Activated T-cell treated with anti-CD3 and anti-CD28 coated beads, Interleukin-2, amount 50 U/mL, for 4 hours (primary cell): Measurements from ENCODE around the gene CHST15. TPM values are rescaled to one million over a fixed set of nuclear protein-coding genes. Genes with fewer than 3 reads are reported as not detected.

ENCODE experiments used
- ATAC-seq, 2 donors: fragments of 200-7000 bp; cut with Tn5 transposase; one replicate each; pipeline ENCODE4 v1.10.0; 2021
- DNase-seq: peaks from one replicate; pipeline ENCODE4 v3.0.0-alpha.2; 2020
- H3K27me3 Mint-ChIP-seq: one replicate; pipeline ENCODE4 v1.8.0; 2021; ENCODE audit warnings: low read depth, mixed read lengths
- H3K36me3 Mint-ChIP-seq: one replicate; pipeline ENCODE4 v1.8.0; 2022; ENCODE audit warnings: mixed read lengths; ENCODE audit not compliant: insufficient read depth
- H3K4me1 Mint-ChIP-seq: one replicate; pipeline ENCODE4 v1.8.0; 2021; ENCODE audit warnings: low read depth, mixed read lengths
- H3K4me3 Mint-ChIP-seq: one replicate; pipeline ENCODE4 v1.8.0; 2021; ENCODE audit warnings: mild to moderate bottlenecking, moderate library complexity, mixed read lengths
- H3K9me3 Mint-ChIP-seq: one replicate; pipeline ENCODE4 v1.8.0; 2021; ENCODE audit warnings: mixed read lengths
- total RNA-seq, 3 donors: library from RNA; stranded (reverse); gene quantifications; one replicate each; pipeline ENCODE4 v1.2.1, GENCODE V29; 2021

The CHST15 gene
- total RNA-seq, 3 donors from 2014 or later = 0.08 to 0.29 (median 0.11) TPM

GRCh38 chr10:123994417-123995081 lies 98.8 kb downstream of the CHST15 start:
- H3K36me3 Mint-ChIP-seq = no peaks in the 10 kb centered on the region
- H3K9me3 Mint-ChIP-seq = no peaks in the 10 kb centered on the region
- peaks cover 11% of the 10 kb centered on the region for H3K4me1 Mint-ChIP-seq
- H3K27me3 Mint-ChIP-seq = peaks cover 70% of the 10 kb centered on the region
- DNase-seq (peak; percentile 77), ATAC-seq (peak; percentile 85 to 90)
- H3K4me3 Mint-ChIP-seq = peak overlapping the region; percentile 35

- Mint-ChIP-seq H3K4me1 (peaks cover 11% of the 10 kb centered on the region), H3K27me3 (peaks cover 68% of the 10 kb centered on the region), H3K36me3 (no peaks in the 10 kb centered on the region), H3K4me3 (no peak overlapping the region), H3K9me3 (no peaks in the 10 kb centered on the region)
- ATAC-seq (no peak), DNase-seq (no peak)
Measured at GRCh38 chr10:123993534-123994416, 99.6 kb downstream of the CHST15 start.

GRCh38 chr10:123991611-123992570 lies 101.5 kb downstream of the CHST15 start:
- Mint-ChIP-seq H3K4me3 (no peak overlapping the region), H3K27me3 (peaks cover 66% of the 10 kb centered on the region), H3K9me3 (no peaks in the 10 kb centered on the region), H3K36me3 (no peaks in the 10 kb centered on the region), H3K4me1 (peaks cover 11% of the 10 kb centered on the region)
- DNase-seq (no peak), ATAC-seq (no peak)

GRCh38 chr10:123990889-123991288 lies 102.5 kb downstream of the CHST15 start:
- no peak for ATAC-seq
- H3K27me3 Mint-ChIP-seq = peaks cover 61% of the 10 kb centered on the region
- DNase-seq = no peak
- peaks cover 11% of the 10 kb centered on the region for H3K4me1 Mint-ChIP-seq
- no peaks in the 10 kb centered on the region for H3K36me3 Mint-ChIP-seq
- no peak overlapping the region for H3K4me3 Mint-ChIP-seq
- H3K9me3 Mint-ChIP-seq = no peaks in the 10 kb centered on the region

GRCh38 chr10:123988694-123989093 lies 104.7 kb downstream of the CHST15 start:
- Mint-ChIP-seq H3K36me3 (no peaks in the 10 kb centered on the region), H3K4me3 (no peak overlapping the region), H3K4me1 (peaks cover 2% of the 10 kb centered on the region), H3K9me3 (no peaks in the 10 kb centered on the region), H3K27me3 (peaks cover 41% of the 10 kb centered on the region)
- no peak for DNase-seq
- ATAC-seq = no peak

GRCh38 chr10:123986736-123987135 lies 106.7 kb downstream of the CHST15 start:
- no peak for DNase-seq
- Mint-ChIP-seq H3K4me3 (no peak overlapping the region), H3K4me1 (peaks cover 2% of the 10 kb centered on the region), H3K36me3 (no peaks in the 10 kb centered on the region), H3K27me3 (peaks cover 30% of the 10 kb centered on the region), H3K9me3 (no peaks in the 10 kb centered on the region)
- ATAC-seq = no peak

GRCh38 chr10:123974406-123974805 lies 119.0 kb downstream of the CHST15 start:
- no peaks in the 10 kb centered on the region for H3K9me3 Mint-ChIP-seq
- H3K4me1 Mint-ChIP-seq = no peaks in the 10 kb centered on the region
- ATAC-seq = no peak
- DNase-seq = no peak
- no peaks in the 10 kb centered on the region for H3K36me3 Mint-ChIP-seq
- H3K4me3 Mint-ChIP-seq = no peak overlapping the region
- H3K27me3 Mint-ChIP-seq = peaks cover 66% of the 10 kb centered on the region

GRCh38 chr10:123972481-123973401 lies 120.7 kb downstream of the CHST15 start:
- Mint-ChIP-seq H3K27me3 (peaks cover 74% of the 10 kb centered on the region), H3K36me3 (no peaks in the 10 kb centered on the region), H3K4me1 (no peaks in the 10 kb centered on the region), H3K9me3 (no peaks in the 10 kb centered on the region), H3K4me3 (no peak overlapping the region)
- ATAC-seq = peak in 1 of 2 donors; percentile 40
- DNase-seq = no peak

- H3K27me3 Mint-ChIP-seq = peaks cover 81% of the 10 kb centered on the region
- no peaks in the 10 kb centered on the region for H3K9me3 Mint-ChIP-seq
- no peaks in the 10 kb centered on the region for H3K36me3 Mint-ChIP-seq
- ATAC-seq = no peak
- DNase-seq = no peak
- no peak overlapping the region for H3K4me3 Mint-ChIP-seq
- H3K4me1 Mint-ChIP-seq = no peaks in the 10 kb centered on the region
Measured at GRCh38 chr10:123970927-123971286, 122.5 kb downstream of the CHST15 start.

GRCh38 chr10:123970207-123970926 lies 123.0 kb downstream of the CHST15 start:
- no peaks in the 10 kb centered on the region for H3K36me3 Mint-ChIP-seq
- DNase-seq (no peak), ATAC-seq (no peak)
- H3K4me3 Mint-ChIP-seq = no peak overlapping the region
- no peaks in the 10 kb centered on the region for H3K9me3 Mint-ChIP-seq
- no peaks in the 10 kb centered on the region for H3K4me1 Mint-ChIP-seq
- peaks cover 83% of the 10 kb centered on the region for H3K27me3 Mint-ChIP-seq

GRCh38 chr10:123967626-123968243 lies 125.7 kb downstream of the CHST15 start:
- Mint-ChIP-seq H3K4me3 (no peak overlapping the region), H3K36me3 (no peaks in the 10 kb centered on the region), H3K4me1 (no peaks in the 10 kb centered on the region), H3K27me3 (peaks cover 68% of the 10 kb centered on the region), H3K9me3 (no peaks in the 10 kb centered on the region)
- DNase-seq = peak; percentile 18
- peak in 1 of 2 donors; percentile 62 for ATAC-seq

- no peaks in the 10 kb centered on the region for H3K36me3 Mint-ChIP-seq
- peaks cover 69% of the 10 kb centered on the region for H3K27me3 Mint-ChIP-seq
- no peaks in the 10 kb centered on the region for H3K4me1 Mint-ChIP-seq
- H3K4me3 Mint-ChIP-seq = no peak overlapping the region
- ATAC-seq (no peak), DNase-seq (no peak)
- no peaks in the 10 kb centered on the region for H3K9me3 Mint-ChIP-seq
Measured at GRCh38 chr10:123966896-123967231, 126.5 kb downstream of the CHST15 start.
